Mucosa of descending colon (tissue), 3 donors: ENCODE measurements around the gene CHST8. TPM values are rescaled to one million over a fixed set of nuclear protein-coding genes. Genes with fewer than 3 reads are reported as not detected.

Experiments used
- ATAC-seq: fragments of 200-7000 bp; cut with Tn5 transposase; one replicate; pipeline ENCODE4 v1.9.1; 2020; ENCODE audit warnings: mild to moderate bottlenecking, moderate library complexity
- DNase-seq, 3 donors: peaks; one replicate each; pipeline ENCODE4 v3.0.0-alpha.2; 2020
- H3K36me3 ChIP-seq: fragments of 200-600 bp; one replicate; pipeline ENCODE4 v1.8.0; 2021; ENCODE audit warnings: low read depth, mild to moderate bottlenecking
- H3K4me1 ChIP-seq: fragments of 200-600 bp; one replicate; pipeline ENCODE4 v1.8.0; 2021; ENCODE audit warnings: low read depth, mild to moderate bottlenecking
- H3K4me3 ChIP-seq: fragments of 200-600 bp; one replicate; pipeline ENCODE4 v1.8.0; 2021; ENCODE audit warnings: mild to moderate bottlenecking
- H3K9me3 ChIP-seq: fragments of 200-600 bp; one replicate; pipeline ENCODE4 v1.8.0; 2021; ENCODE audit warnings: mild to moderate bottlenecking
- CTCF ChIP-seq: fragments of 200-600 bp; IDR thresholded peaks from one replicate; pipeline ENCODE4 v1.8.0; 2022; ENCODE audit warnings: antibody characterized with exemption, mild to moderate bottlenecking
- intact Hi-C, 2 donors: fragments of 100-400 bp; cut with DNase I in 1 of 2; cut with micrococcal nuclease in 1 of 2; formaldehyde crosslinking; loops; one replicate each; pipeline versions ENCODE4 v1.11.0 to v1.11.1; 2022; cut with DNase I, micrococcal nuclease
- total RNA-seq, 3 donors: library from RNA; stranded (reverse); fragmentation: NEBNext Ultra II Directional in 2 of 3; extraction: Animal tissue kit (Norgen Biotek cat#: 25700) in 2 of 3; gene quantifications; one replicate each; pipeline versions ENCODE4 v1.2.1 to v1.2.4, GENCODE V29; 2021 to 2023
- donor health status: DM: no; HTN: no; CAD: no; lungs with moderate emphysema.
- donor health status: DM: no; HTN: no; CAD: no.
- donor health status: DM: no; HTN: yes; CAD: no.

CHST8 gene
- total RNA-seq, 3 donors from 2014 or later, result 0.31 TPM; not detected in 2

- no peak for DNase-seq
- TF ChIP-seq CTCF, result no peak
- no peaks in the 10 kb centered on the region for H3K9me3 ChIP-seq
- H3K4me3 ChIP-seq, result no peak overlapping the region
- H3K4me1 ChIP-seq, result no peaks in the 10 kb centered on the region
- H3K36me3 ChIP-seq, result no peaks in the 10 kb centered on the region
- no peak for ATAC-seq
- intact Hi-C loops, result no loop called here
Measured at GRCh38 chr19:33667881-33668280, 46.1 kb downstream of the CHST8 start.

- H3K9me3 ChIP-seq, result no peaks in the 10 kb centered on the region
- ATAC-seq, result no peak
- no peak for DNase-seq
Measured at GRCh38 chr19:33668968-33669367, 47.2 kb downstream of the CHST8 start.

GRCh38 chr19:33669376-33669775 lies 47.6 kb downstream of the CHST8 start:
- Histone ChIP-seq H3K9me3 (no peaks in the 10 kb centered on the region), H3K36me3 (no peaks in the 10 kb centered on the region), H3K4me1 (no peaks in the 10 kb centered on the region), H3K4me3 (no peak overlapping the region)
- ATAC-seq (no peak), DNase-seq (no peak)
- no peak for TF ChIP-seq CTCF
- intact Hi-C loops, result no loop called here

More at GRCh38 chr19:33668968-33669367, 47.2 kb downstream of the CHST8 start:
- Histone ChIP-seq H3K4me1 (no peaks in the 10 kb centered on the region), H3K4me3 (no peak overlapping the region), H3K36me3 (no peaks in the 10 kb centered on the region)
- TF ChIP-seq CTCF, result no peak
- intact Hi-C loops, result no loop called here

GRCh38 chr19:33670398-33670797 lies 48.6 kb downstream of the CHST8 start:
- DNase-seq, result no peak
- no peak for TF ChIP-seq CTCF
- no peak overlapping the region for H3K4me3 ChIP-seq
- no peak for ATAC-seq
- no peaks in the 10 kb centered on the region for H3K4me1 ChIP-seq
- intact Hi-C loops, result no loop called here
- no peaks in the 10 kb centered on the region for H3K9me3 ChIP-seq
- H3K36me3 ChIP-seq, result no peaks in the 10 kb centered on the region

- ATAC-seq, result no peak
- Histone ChIP-seq H3K9me3 (no peaks in the 10 kb centered on the region), H3K4me3 (no peak overlapping the region), H3K4me1 (no peaks in the 10 kb centered on the region), H3K36me3 (no peaks in the 10 kb centered on the region)
- intact Hi-C loops, result no loop called here
- no peak for DNase-seq
- TF ChIP-seq CTCF, result no peak
Measured at GRCh38 chr19:33671211-33671610, 49.5 kb downstream of the CHST8 start.

GRCh38 chr19:33673258-33673875 lies 51.6 kb downstream of the CHST8 start:
- ATAC-seq, result no peak
- intact Hi-C loops, result no loop called here
- H3K4me1 ChIP-seq, result no peaks in the 10 kb centered on the region
- no peak for TF ChIP-seq CTCF
- no peaks in the 10 kb centered on the region for H3K9me3 ChIP-seq
- no peak for DNase-seq
- H3K36me3 ChIP-seq, result no peaks in the 10 kb centered on the region
- H3K4me3 ChIP-seq, result no peak overlapping the region
